ENCODE data around the gene TUBGCP5.
A peak's percentile ranks its signal among the peaks of the same experiment; 100 is the strongest.
"Not testable (repeated sequence)": the region's sequence is repeated elsewhere in the genome, so short reads cannot be mapped to it uniquely, and the experiment has no call there.

The TUBGCP5 gene

GRCh38 chr15:23039143-23039916 lies at the start of gene TUBGCP5:
Gene TUBGCP5 (minus strand): TSS chr15:23039569. CDS start chr15:23039543, 26 bp downstream.
- peak within 1 kb of the TSS; percentile 84 for H2AFZ ChIP-seq (ENCODE audit: low read depth)
- peak within 1 kb of the TSS; percentile 75 for H3K4me2 ChIP-seq
- H3K36me3 ChIP-seq (ENCODE audit: insufficient read depth): no peaks in the 10 kb centered on the region
- H4K20me1 ChIP-seq (ENCODE audit: insufficient read depth): no peaks in the 10 kb centered on the region
- peaks cover 14% of the 10 kb centered on the region for H3K4me1 ChIP-seq (ENCODE audit: low read depth, poor library complexity, severe bottlenecking)
- peak within 1 kb of the TSS; percentile 93 for H3K9ac ChIP-seq
- no peak for TF ChIP-seq CTCF (conservative IDR thresholded peaks at IDR 0.05; ENCODE audit: low read depth, low read length)
- H3K27me3 ChIP-seq (ENCODE audit: insufficient read depth, low read depth): no peaks in the 10 kb centered on the region
- no peak within 1 kb of the TSS for H3K4me3 ChIP-seq (IDR thresholded peaks at IDR 0.05; ENCODE audit: insufficient read depth, low read depth, low read length)
- peak within 1 kb of the TSS; percentile 72 for H3K27ac ChIP-seq
- peaks cover 7% of the 10 kb centered on the region; the same call in 1 of the 2 replicates for H3K79me2 ChIP-seq (ENCODE audit: insufficient read depth, low read depth)

GRCh38 chr15:23083115-23083514 lies 43.7 kb upstream of the TUBGCP5 start:
- no peak overlapping the region for H3K4me3 ChIP-seq (IDR thresholded peaks at IDR 0.05; ENCODE audit: insufficient read depth, low read depth, low read length)
- H3K36me3 ChIP-seq (ENCODE audit: insufficient read depth): no peaks in the 10 kb centered on the region
- no peaks in the 10 kb centered on the region for H3K27me3 ChIP-seq (ENCODE audit: insufficient read depth, low read depth)
- H4K20me1 ChIP-seq (ENCODE audit: insufficient read depth): no peaks in the 10 kb centered on the region
- H2AFZ ChIP-seq (ENCODE audit: low read depth): no peak overlapping the region
- TF ChIP-seq CTCF (conservative IDR thresholded peaks at IDR 0.05; ENCODE audit: low read depth, low read length): no peak
- H3K4me2 ChIP-seq: no peak overlapping the region
- H3K27ac ChIP-seq: no peak overlapping the region
- H3K4me1 ChIP-seq (ENCODE audit: low read depth, poor library complexity, severe bottlenecking): no peaks in the 10 kb centered on the region
- no peak overlapping the region for H3K9ac ChIP-seq
- no peaks in the 10 kb centered on the region for H3K79me2 ChIP-seq (ENCODE audit: insufficient read depth, low read depth)

GRCh38 chr15:23081996-23082737 lies 42.8 kb upstream of the TUBGCP5 start:
- not testable (repeated sequence) for H3K4me3 ChIP-seq (IDR thresholded peaks at IDR 0.05; ENCODE audit: insufficient read depth, low read depth, low read length); H3K9ac ChIP-seq; H2AFZ ChIP-seq (ENCODE audit: low read depth); H3K79me2 ChIP-seq (ENCODE audit: insufficient read depth, low read depth); H3K4me1 ChIP-seq (ENCODE audit: low read depth, poor library complexity, severe bottlenecking); H3K4me2 ChIP-seq; H3K36me3 ChIP-seq (ENCODE audit: insufficient read depth); H3K27me3 ChIP-seq (ENCODE audit: insufficient read depth, low read depth); H4K20me1 ChIP-seq (ENCODE audit: insufficient read depth); H3K27ac ChIP-seq

- Histone ChIP-seq H3K9ac (no peak overlapping the region), H3K36me3 (ENCODE audit: insufficient read depth) (no peaks in the 10 kb centered on the region), H3K4me3 (IDR thresholded peaks at IDR 0.05; ENCODE audit: insufficient read depth, low read depth, low read length) (no peak overlapping the region), H2AFZ (ENCODE audit: low read depth) (no peak overlapping the region), H3K4me1 (ENCODE audit: low read depth, poor library complexity, severe bottlenecking) (peaks cover 1% of the 10 kb centered on the region), H3K27ac (no peak overlapping the region), H4K20me1 (ENCODE audit: insufficient read depth) (no peaks in the 10 kb centered on the region), H3K79me2 (ENCODE audit: insufficient read depth, low read depth) (no peaks in the 10 kb centered on the region), H3K4me2 (no peak overlapping the region), H3K27me3 (ENCODE audit: insufficient read depth, low read depth) (no peaks in the 10 kb centered on the region)
- TF ChIP-seq CTCF (conservative IDR thresholded peaks at IDR 0.05; ENCODE audit: low read depth, low read length): no peak
Observed at GRCh38 chr15:23081271-23081670, 41.9 kb upstream of the TUBGCP5 start.

GRCh38 chr15:23079766-23080165 lies 40.4 kb upstream of the TUBGCP5 start:
- no peaks in the 10 kb centered on the region for H3K79me2 ChIP-seq (ENCODE audit: insufficient read depth, low read depth)
- no peaks in the 10 kb centered on the region for H3K27me3 ChIP-seq (ENCODE audit: insufficient read depth, low read depth)
- no peak overlapping the region for H3K9ac ChIP-seq
- no peak for TF ChIP-seq CTCF (conservative IDR thresholded peaks at IDR 0.05; ENCODE audit: low read depth, low read length)
- peaks cover 16% of the 10 kb centered on the region for H3K4me1 ChIP-seq (ENCODE audit: low read depth, poor library complexity, severe bottlenecking)
- no peaks in the 10 kb centered on the region for H3K36me3 ChIP-seq (ENCODE audit: insufficient read depth)
- no peak overlapping the region for H3K4me3 ChIP-seq (IDR thresholded peaks at IDR 0.05; ENCODE audit: insufficient read depth, low read depth, low read length)
- no peaks in the 10 kb centered on the region for H4K20me1 ChIP-seq (ENCODE audit: insufficient read depth)
- H3K27ac ChIP-seq: no peak overlapping the region
- H3K4me2 ChIP-seq: no peak overlapping the region
- H2AFZ ChIP-seq (ENCODE audit: low read depth): no peak overlapping the region

Measured in KMS-11 (cell line).